ENCODE results near the gene PARP1. TPM values are rescaled to one million over a fixed set of nuclear protein-coding genes. Genes with fewer than 3 reads are reported as not detected.

The PARP1 gene
- total RNA-seq, 6 donors from 2014 or later: 56.5 to 97.9 (median 76.7) TPM

DNA sequence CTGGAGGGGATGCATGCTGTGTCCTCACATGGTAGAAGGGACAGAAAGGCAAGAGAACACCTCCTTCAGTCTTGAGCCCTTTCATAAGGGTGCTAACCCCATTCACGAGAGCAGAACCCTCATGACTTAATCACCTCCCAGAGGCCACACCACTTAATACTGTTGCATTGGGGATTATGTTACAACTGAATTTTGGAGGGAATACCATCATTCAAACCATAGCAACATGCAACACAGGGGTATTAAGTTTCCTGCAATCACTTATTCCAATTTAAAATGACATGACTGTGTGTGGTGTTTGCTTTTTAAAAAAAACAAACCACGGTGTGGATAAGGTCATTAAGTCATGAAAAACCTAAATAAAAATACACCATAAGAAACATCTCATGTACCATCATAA is 95.8 kb downstream of the PARP1 start:
- ATAC-seq (ENCODE audit: low FRiP score in 2 of 2) (no peak), DNase-seq (no peak)
- H3K27ac ChIP-seq: no peak overlapping the region
- H3K4me3 ChIP-seq: no peak overlapping the region
- WGBS, 2 donors: 87 to 93% methylated on average over 2 of the region's 2 CpGs
- H3K9me3 ChIP-seq: no peaks in the 10 kb centered on the region
- TF ChIP-seq POLR2A (IDR thresholded peaks at IDR 0.05) (no peak), POLR2AphosphoS5 (IDR thresholded peaks at IDR 0.05) (no peak), EP300 (IDR thresholded peaks at IDR 0.05) (no peak)
- TF ChIP-seq, protein P1, sequence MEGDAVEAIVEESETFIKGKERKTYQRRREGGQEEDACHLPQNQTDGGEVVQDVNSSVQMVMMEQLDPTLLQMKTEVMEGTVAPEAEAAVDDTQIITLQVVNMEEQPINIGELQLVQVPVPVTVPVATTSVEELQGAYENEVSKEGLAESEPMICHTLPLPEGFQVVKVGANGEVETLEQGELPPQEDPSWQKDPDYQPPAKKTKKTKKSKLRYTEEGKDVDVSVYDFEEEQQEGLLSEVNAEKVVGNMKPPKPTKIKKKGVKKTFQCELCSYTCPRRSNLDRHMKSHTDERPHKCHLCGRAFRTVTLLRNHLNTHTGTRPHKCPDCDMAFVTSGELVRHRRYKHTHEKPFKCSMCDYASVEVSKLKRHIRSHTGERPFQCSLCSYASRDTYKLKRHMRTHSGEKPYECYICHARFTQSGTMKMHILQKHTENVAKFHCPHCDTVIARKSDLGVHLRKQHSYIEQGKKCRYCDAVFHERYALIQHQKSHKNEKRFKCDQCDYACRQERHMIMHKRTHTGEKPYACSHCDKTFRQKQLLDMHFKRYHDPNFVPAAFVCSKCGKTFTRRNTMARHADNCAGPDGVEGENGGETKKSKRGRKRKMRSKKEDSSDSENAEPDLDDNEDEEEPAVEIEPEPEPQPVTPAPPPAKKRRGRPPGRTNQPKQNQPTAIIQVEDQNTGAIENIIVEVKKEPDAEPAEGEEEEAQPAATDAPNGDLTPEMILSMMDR (IDR thresholded peaks at IDR 0.05): no peak
- H3K27me3 ChIP-seq: no peaks in the 10 kb centered on the region
- no peaks in the 10 kb centered on the region for H3K36me3 ChIP-seq
- H3K4me1 ChIP-seq: peaks cover 7 to 19% (median 15%) of the 10 kb centered on the region in 4 donors

GRCh38 chr1:226311376-226311775 is 96.5 kb downstream of the PARP1 start:
- Histone ChIP-seq H3K4me1 (peaks cover 7 to 19% (median 15%) of the 10 kb centered on the region in 4 donors), H3K36me3 (no peaks in the 10 kb centered on the region), H3K4me3 (no peak overlapping the region), H3K9me3 (no peaks in the 10 kb centered on the region), H3K27me3 (no peaks in the 10 kb centered on the region), H3K27ac (no peak overlapping the region)
- 97% methylated on average over 7 of the region's 7 CpGs for WGBS, 2 donors
- no peak for TF ChIP-seq POLR2A (IDR thresholded peaks at IDR 0.05)
- no peak for TF ChIP-seq EP300 (IDR thresholded peaks at IDR 0.05)
- TF ChIP-seq, protein P1 (IDR thresholded peaks at IDR 0.05): no peak
- TF ChIP-seq POLR2AphosphoS5 (IDR thresholded peaks at IDR 0.05): no peak
- ATAC-seq (ENCODE audit: low FRiP score in 2 of 2) (no peak), DNase-seq (no peak)

Other genes with a start within 250 kb of the PARP1 start
- 10 to 100 TPM; 39.8 to 71.4 (median 40.8) TPM for gene ACBD3, start 221.4 kb downstream of the PARP1 start, total RNA-seq
- gene MIXL1, start 184.4 kb downstream of the PARP1 start, total RNA-seq: under 1 TPM in 1 of 6 donors, not detected in 5; 0.20 TPM
- gene LIN9, start 98.9 kb downstream of the PARP1 start, total RNA-seq: 1 to 10 TPM in 5 of 6 donors, under 1 TPM in 1; 1.00 to 6.2 (median 3.7) TPM
- under 1 TPM in 5 of 6 donors, not detected in 1; under 0.01 to 0.98 (median 0.20) TPM for gene STUM, start 140.7 kb upstream of the PARP1 start, total RNA-seq